HG03565 (cell line): Measurements from ENCODE around the gene PLCL2.

ENCODE experiments used
- ATAC-seq: cut with Tn5 transposase; IDR thresholded peaks from one replicate; pipeline ENCODE4 v1.9.1; 2021; ENCODE audit warnings: mild to moderate bottlenecking, moderate library complexity; ENCODE audit not compliant: unreplicated experiment

PLCL2 gene

GRCh38 chr3:16884748-16885592 is at the start of gene PLCL2:
Gene PLCL2, plus strand, starts transcription at chr3:16884955. Its CDS starts 85 bp downstream, at chr3:16885040.
- ATAC-seq, result peak; percentile 24

- no peak for ATAC-seq
Observed at GRCh38 chr3:16836505-16837237, 48.1 kb upstream of the PLCL2 start.

- no peak for ATAC-seq
Observed at GRCh38 chr3:16837602-16838001, 47.2 kb upstream of the PLCL2 start.

GRCh38 chr3:16838561-16838960 is 46.2 kb upstream of the PLCL2 start:
- no peak for ATAC-seq

GRCh38 chr3:16839271-16840100 is 45.3 kb upstream of the PLCL2 start:
- ATAC-seq, result no peak

- ATAC-seq, result no peak
Observed at GRCh38 chr3:16840101-16840424, 44.7 kb upstream of the PLCL2 start.

- no peak for ATAC-seq
Observed at GRCh38 chr3:16841041-16841753, 43.6 kb upstream of the PLCL2 start.

GRCh38 chr3:16841904-16842271 is 42.9 kb upstream of the PLCL2 start:
- peak; percentile 43 for ATAC-seq

- ATAC-seq, result peak; percentile 57
Observed at GRCh38 chr3:16842272-16843270, 42.2 kb upstream of the PLCL2 start.

GRCh38 chr3:16844222-16844621 is 40.5 kb upstream of the PLCL2 start:
- no peak for ATAC-seq

GRCh38 chr3:16844791-16845190 is 40.0 kb upstream of the PLCL2 start:
- ATAC-seq, result no peak

GRCh38 chr3:16846373-16847080 is 38.2 kb upstream of the PLCL2 start:
- ATAC-seq, result no peak

GRCh38 chr3:16848007-16848406 is 36.7 kb upstream of the PLCL2 start:
- ATAC-seq, result peak; percentile 74

GRCh38 chr3:16849229-16849628 is 35.5 kb upstream of the PLCL2 start:
- peak; percentile 62 for ATAC-seq

- ATAC-seq, result no peak
Observed at GRCh38 chr3:16849795-16850194, 35.0 kb upstream of the PLCL2 start.

- no peak for ATAC-seq
Observed at GRCh38 chr3:16855497-16855896, 29.3 kb upstream of the PLCL2 start.

- ATAC-seq, result no peak
Observed at GRCh38 chr3:16860234-16860633, 24.5 kb upstream of the PLCL2 start.

GRCh38 chr3:16861432-16861831 is 23.3 kb upstream of the PLCL2 start:
- ATAC-seq, result no peak
